ENCODE measurements around the gene BTBD10.
"Not testable (repeated sequence)": the region's sequence is repeated elsewhere in the genome, so short reads cannot be mapped to it uniquely, and the experiment has no call there.

The BTBD10 gene

DNA sequence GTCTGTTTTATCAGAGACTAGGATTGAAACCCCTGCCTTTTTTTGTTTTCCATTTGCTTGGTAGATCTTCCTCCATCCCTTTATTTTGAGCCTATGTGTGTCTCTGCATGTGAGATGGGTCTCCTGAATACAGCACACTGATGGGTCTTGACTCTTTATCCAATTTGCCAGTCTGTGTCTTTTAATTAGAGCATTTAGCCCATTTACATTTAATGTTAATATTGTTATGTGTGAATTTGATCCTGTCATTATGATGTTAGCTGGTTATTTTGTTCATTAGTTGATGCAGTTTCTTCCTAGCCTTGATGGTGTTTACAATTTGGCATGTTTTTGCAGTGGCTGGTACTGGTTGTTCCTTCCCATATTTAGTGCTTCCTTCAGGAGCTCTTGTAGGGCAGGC is 64.7 kb downstream of the BTBD10 start:
- not testable (repeated sequence) for H3K9me3 ChIP-seq (ENCODE audit: control insufficient read depth, low read length); H3K9ac ChIP-seq (ENCODE audit: low read length); H3K4me1 ChIP-seq (ENCODE audit: control insufficient read depth, insufficient read depth, low read length); H3K27me3 ChIP-seq (replicated peaks; ENCODE audit: control insufficient read depth, insufficient read depth, low read length); DNase-seq (ENCODE audit: low read depth); H3K4me3 ChIP-seq (ENCODE audit: low read length)
- H3K36me3 ChIP-seq (ENCODE audit: control insufficient read depth, insufficient read depth, low read length, severe bottlenecking) = peaks cover 24% of the 10 kb centered on the region

DNA sequence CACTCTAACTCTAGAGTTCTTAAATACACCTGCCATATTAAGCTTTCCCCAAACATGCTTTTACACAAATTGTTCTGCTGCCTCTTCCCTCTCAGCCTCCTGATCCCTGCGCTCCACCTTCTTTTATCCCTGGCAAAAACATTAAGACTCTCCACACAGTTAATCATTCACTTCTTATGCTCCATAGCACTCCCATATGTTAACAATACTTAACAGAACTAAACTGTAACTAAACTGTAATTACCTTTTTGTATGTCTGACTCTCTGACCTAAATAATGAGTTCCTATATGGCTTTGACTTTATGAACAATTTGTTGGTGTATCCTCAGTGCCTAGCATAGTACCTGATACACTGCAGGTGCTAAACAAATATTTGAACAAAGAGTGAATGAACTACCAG is 71.8 kb downstream of the BTBD10 start:
- Histone ChIP-seq H3K4me1 (ENCODE audit: control insufficient read depth, insufficient read depth, low read length) (no peaks in the 10 kb centered on the region), H3K4me3 (ENCODE audit: low read length) (no peak overlapping the region), H3K9me3 (ENCODE audit: control insufficient read depth, low read length) (no peaks in the 10 kb centered on the region), H3K36me3 (ENCODE audit: control insufficient read depth, insufficient read depth, low read length, severe bottlenecking) (peaks cover 47% of the 10 kb centered on the region), H3K9ac (ENCODE audit: low read length) (no peak overlapping the region), H3K27me3 (replicated peaks; ENCODE audit: control insufficient read depth, insufficient read depth, low read length) (no peaks in the 10 kb centered on the region)
- DNase-seq (ENCODE audit: low read depth) = no peak

DNA sequence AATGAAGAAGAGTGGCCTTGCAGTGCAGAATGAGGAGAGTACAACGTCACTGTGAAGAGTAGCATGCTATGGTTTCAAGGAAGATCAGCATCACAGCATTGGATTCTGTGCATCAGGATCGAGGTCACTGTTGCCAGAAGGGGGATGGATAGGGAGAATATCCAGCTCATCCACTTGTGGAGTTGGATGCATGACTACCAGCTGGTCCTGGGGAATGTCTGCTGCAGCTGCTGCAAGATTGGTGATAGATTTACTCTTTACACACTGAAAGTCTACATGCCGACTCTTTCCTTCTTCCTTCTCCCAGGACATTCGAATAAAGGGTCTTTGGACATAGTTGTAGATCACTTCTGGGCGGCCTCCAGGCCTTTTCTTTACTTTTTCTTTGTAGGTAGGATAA is 74.3 kb downstream of the BTBD10 start:
- Histone ChIP-seq H3K9ac (ENCODE audit: low read length) (no peak overlapping the region), H3K36me3 (ENCODE audit: control insufficient read depth, insufficient read depth, low read length, severe bottlenecking) (peaks cover 60% of the 10 kb centered on the region), H3K4me1 (ENCODE audit: control insufficient read depth, insufficient read depth, low read length) (no peaks in the 10 kb centered on the region), H3K27me3 (replicated peaks; ENCODE audit: control insufficient read depth, insufficient read depth, low read length) (no peaks in the 10 kb centered on the region), H3K4me3 (ENCODE audit: low read length) (no peak overlapping the region), H3K9me3 (ENCODE audit: control insufficient read depth, low read length) (no peaks in the 10 kb centered on the region)
- DNase-seq (ENCODE audit: low read depth) = no peak

- Histone ChIP-seq H3K4me1 (ENCODE audit: control insufficient read depth, insufficient read depth, low read length) (no peaks in the 10 kb centered on the region), H3K9me3 (ENCODE audit: control insufficient read depth, low read length) (no peaks in the 10 kb centered on the region), H3K4me3 (ENCODE audit: low read length) (no peak overlapping the region), H3K36me3 (ENCODE audit: control insufficient read depth, insufficient read depth, low read length, severe bottlenecking) (peaks cover 82% of the 10 kb centered on the region), H3K27me3 (replicated peaks; ENCODE audit: control insufficient read depth, insufficient read depth, low read length) (no peaks in the 10 kb centered on the region), H3K9ac (ENCODE audit: low read length) (no peak overlapping the region)
- no peak for DNase-seq (ENCODE audit: low read depth)
Observed at GRCh38 chr11:13386567-13386966, 76.5 kb downstream of the BTBD10 start.

DNA sequence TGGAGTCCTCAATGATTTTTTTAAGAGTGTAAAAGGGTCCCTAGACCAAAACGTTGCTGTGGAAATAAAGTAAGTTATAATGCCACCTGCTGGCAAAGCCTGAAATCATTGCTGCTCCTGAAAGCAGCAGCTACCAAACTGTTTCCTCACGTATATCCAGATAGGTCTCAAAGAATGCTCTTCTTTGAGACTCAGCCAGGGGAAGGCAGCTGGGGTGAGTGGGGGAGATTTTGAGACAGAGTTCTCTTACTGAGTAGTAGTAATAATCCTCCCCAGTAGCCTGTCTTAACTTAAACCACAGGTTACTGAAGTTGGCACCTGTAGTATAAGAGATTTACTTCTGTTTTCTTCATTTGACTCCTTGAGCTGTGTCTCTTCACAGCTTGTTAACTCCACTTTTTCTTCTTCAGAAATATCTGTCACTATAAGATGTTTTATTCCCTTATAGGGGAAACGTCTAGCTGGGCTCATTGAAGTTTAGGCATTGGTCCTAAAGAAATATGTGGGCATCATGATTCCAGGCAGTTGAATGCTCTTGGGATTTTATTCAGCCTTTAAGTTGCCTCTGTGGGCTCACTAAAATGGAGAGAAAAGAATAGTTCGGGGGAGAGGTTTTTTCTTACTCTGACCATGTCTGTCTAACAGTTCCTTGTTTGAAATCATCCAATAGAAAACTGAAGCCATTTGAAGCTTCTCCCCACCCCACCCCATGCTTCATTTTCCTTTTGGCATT is 77.9 kb downstream of the BTBD10 start:
- no peaks in the 10 kb centered on the region for H3K4me1 ChIP-seq (ENCODE audit: control insufficient read depth, insufficient read depth, low read length)
- DNase-seq (ENCODE audit: low read depth) = peak; percentile 73
- no peaks in the 10 kb centered on the region for H3K9me3 ChIP-seq (ENCODE audit: control insufficient read depth, low read length)
- no peak overlapping the region for H3K4me3 ChIP-seq (ENCODE audit: low read length)
- peaks cover 90% of the 10 kb centered on the region for H3K36me3 ChIP-seq (ENCODE audit: control insufficient read depth, insufficient read depth, low read length, severe bottlenecking)
- H3K27me3 ChIP-seq (replicated peaks; ENCODE audit: control insufficient read depth, insufficient read depth, low read length) = no peaks in the 10 kb centered on the region
- H3K9ac ChIP-seq (ENCODE audit: low read length) = peak overlapping the region; percentile 2

DNA sequence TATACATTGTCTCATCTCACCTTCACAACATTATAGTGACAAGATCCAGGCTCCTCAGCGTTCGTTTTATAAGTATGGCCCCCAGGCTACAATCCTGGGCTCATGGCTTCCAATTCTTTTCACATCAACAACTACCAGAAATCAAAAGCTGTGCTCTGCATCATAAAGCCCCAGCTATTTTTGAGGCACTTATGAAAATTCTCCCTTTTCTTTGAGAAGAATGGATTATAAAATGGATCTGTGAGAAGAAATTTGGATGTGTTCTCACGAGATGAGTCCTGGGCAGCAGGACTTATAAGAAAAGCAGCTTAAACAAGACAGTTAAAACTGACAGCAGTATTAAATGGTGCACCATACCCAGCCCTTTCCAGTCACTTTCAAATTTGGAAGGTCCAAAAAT is 80.3 kb downstream of the BTBD10 start:
- peaks cover 91% of the 10 kb centered on the region for H3K36me3 ChIP-seq (ENCODE audit: control insufficient read depth, insufficient read depth, low read length, severe bottlenecking)
- no peaks in the 10 kb centered on the region for H3K27me3 ChIP-seq (replicated peaks; ENCODE audit: control insufficient read depth, insufficient read depth, low read length)
- no peak for DNase-seq (ENCODE audit: low read depth)
- no peaks in the 10 kb centered on the region for H3K9me3 ChIP-seq (ENCODE audit: control insufficient read depth, low read length)
- no peak overlapping the region for H3K4me3 ChIP-seq (ENCODE audit: low read length)
- H3K4me1 ChIP-seq (ENCODE audit: control insufficient read depth, insufficient read depth, low read length) = no peaks in the 10 kb centered on the region
- H3K9ac ChIP-seq (ENCODE audit: low read length) = no peak overlapping the region

- H3K4me1 ChIP-seq (ENCODE audit: control insufficient read depth, insufficient read depth, low read length) = no peaks in the 10 kb centered on the region
- H3K9me3 ChIP-seq (ENCODE audit: control insufficient read depth, low read length) = no peaks in the 10 kb centered on the region
- no peak overlapping the region for H3K9ac ChIP-seq (ENCODE audit: low read length)
- H3K4me3 ChIP-seq (ENCODE audit: low read length) = no peak overlapping the region
- no peaks in the 10 kb centered on the region for H3K27me3 ChIP-seq (replicated peaks; ENCODE audit: control insufficient read depth, insufficient read depth, low read length)
- DNase-seq (ENCODE audit: low read depth) = no peak
- H3K36me3 ChIP-seq (ENCODE audit: control insufficient read depth, insufficient read depth, low read length, severe bottlenecking) = peaks cover 92% of the 10 kb centered on the region
Observed at GRCh38 chr11:13380731-13381130, 82.3 kb downstream of the BTBD10 start.

DNA sequence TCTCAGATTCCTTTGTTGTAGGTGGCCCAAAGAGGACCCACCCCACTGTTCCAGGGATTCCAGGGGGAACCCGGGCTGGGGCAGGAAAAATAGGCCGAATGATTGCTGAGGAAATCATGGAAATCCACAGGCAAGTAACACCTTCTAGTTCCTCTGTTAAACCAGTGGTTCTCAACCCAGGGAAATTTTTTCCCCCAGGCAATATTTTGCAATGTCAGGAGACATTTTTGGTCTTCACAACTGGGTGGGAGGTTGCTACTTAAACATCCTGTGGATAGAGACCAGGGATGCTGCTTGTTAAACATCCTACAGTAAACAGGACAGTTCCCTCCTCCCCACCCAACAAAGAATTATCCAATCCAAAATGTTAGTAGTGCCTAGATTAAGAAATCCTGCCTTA is 84.7 kb downstream of the BTBD10 start:
- Histone ChIP-seq H3K9ac (ENCODE audit: low read length) (no peak overlapping the region), H3K9me3 (ENCODE audit: control insufficient read depth, low read length) (no peaks in the 10 kb centered on the region), H3K4me3 (ENCODE audit: low read length) (no peak overlapping the region), H3K4me1 (ENCODE audit: control insufficient read depth, insufficient read depth, low read length) (no peaks in the 10 kb centered on the region), H3K27me3 (replicated peaks; ENCODE audit: control insufficient read depth, insufficient read depth, low read length) (no peaks in the 10 kb centered on the region), H3K36me3 (ENCODE audit: control insufficient read depth, insufficient read depth, low read length, severe bottlenecking) (peaks cover 100% of the 10 kb centered on the region)
- peak; percentile 26 for DNase-seq (ENCODE audit: low read depth)

- Histone ChIP-seq H3K9me3 (ENCODE audit: control insufficient read depth, low read length) (no peaks in the 10 kb centered on the region), H3K4me1 (ENCODE audit: control insufficient read depth, insufficient read depth, low read length) (no peaks in the 10 kb centered on the region), H3K9ac (ENCODE audit: low read length) (no peak overlapping the region), H3K4me3 (ENCODE audit: low read length) (no peak overlapping the region), H3K27me3 (replicated peaks; ENCODE audit: control insufficient read depth, insufficient read depth, low read length) (no peaks in the 10 kb centered on the region), H3K36me3 (ENCODE audit: control insufficient read depth, insufficient read depth, low read length, severe bottlenecking) (peaks cover 100% of the 10 kb centered on the region)
- no peak for DNase-seq (ENCODE audit: low read depth)
Observed at GRCh38 chr11:13376838-13377237, 86.2 kb downstream of the BTBD10 start.

DNA sequence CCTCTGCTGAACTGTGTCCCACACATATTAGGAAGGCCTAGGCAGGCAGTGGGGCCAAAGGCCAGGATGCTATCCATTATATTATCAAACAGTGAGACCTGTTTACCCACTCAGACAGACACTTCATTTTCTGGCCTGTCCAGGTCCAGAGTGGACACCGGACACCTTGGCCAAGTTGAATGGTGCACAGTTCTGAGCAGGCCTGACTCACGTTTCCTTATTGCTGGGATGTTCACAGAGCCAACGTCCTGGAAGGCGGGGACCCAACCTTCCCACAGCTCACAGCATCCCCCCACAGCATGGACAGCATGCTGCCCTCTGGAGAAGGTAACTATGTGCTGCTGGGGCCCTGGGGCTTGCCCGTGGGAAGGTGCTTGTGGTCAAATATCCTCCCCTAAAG is 86.6 kb downstream of the BTBD10 start:
- Histone ChIP-seq H3K4me3 (ENCODE audit: low read length) (no peak overlapping the region), H3K9me3 (ENCODE audit: control insufficient read depth, low read length) (no peaks in the 10 kb centered on the region), H3K4me1 (ENCODE audit: control insufficient read depth, insufficient read depth, low read length) (no peaks in the 10 kb centered on the region), H3K36me3 (ENCODE audit: control insufficient read depth, insufficient read depth, low read length, severe bottlenecking) (peaks cover 100% of the 10 kb centered on the region), H3K9ac (ENCODE audit: low read length) (no peak overlapping the region), H3K27me3 (replicated peaks; ENCODE audit: control insufficient read depth, insufficient read depth, low read length) (no peaks in the 10 kb centered on the region)
- no peak for DNase-seq (ENCODE audit: low read depth)

DNA sequence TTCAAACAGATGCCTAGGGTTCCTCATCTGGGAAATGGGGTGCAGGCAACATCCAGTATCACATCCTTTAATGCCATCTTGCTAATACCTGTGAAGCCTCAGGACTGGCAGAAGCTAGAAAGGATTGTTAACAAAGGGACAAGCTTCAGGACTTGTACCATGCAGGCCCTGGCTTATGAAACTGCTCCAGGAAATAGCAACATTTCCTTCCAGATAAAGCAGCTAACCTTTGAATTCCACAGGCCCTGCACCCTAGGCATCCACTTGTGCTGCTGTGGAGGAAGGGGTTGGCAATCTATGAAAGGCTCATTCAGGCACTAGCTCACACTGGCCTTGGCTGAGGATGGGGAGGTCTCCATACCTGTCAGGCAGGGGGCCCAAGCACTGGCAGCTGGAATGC is 87.2 kb downstream of the BTBD10 start:
- no peak overlapping the region for H3K9ac ChIP-seq (ENCODE audit: low read length)
- H3K4me3 ChIP-seq (ENCODE audit: low read length) = no peak overlapping the region
- H3K9me3 ChIP-seq (ENCODE audit: control insufficient read depth, low read length) = no peaks in the 10 kb centered on the region
- H3K4me1 ChIP-seq (ENCODE audit: control insufficient read depth, insufficient read depth, low read length) = no peaks in the 10 kb centered on the region
- DNase-seq (ENCODE audit: low read depth) = no peak
- H3K27me3 ChIP-seq (replicated peaks; ENCODE audit: control insufficient read depth, insufficient read depth, low read length) = no peaks in the 10 kb centered on the region
- peaks cover 100% of the 10 kb centered on the region for H3K36me3 ChIP-seq (ENCODE audit: control insufficient read depth, insufficient read depth, low read length, severe bottlenecking)

- Histone ChIP-seq H3K27me3 (replicated peaks; ENCODE audit: control insufficient read depth, insufficient read depth, low read length) (no peaks in the 10 kb centered on the region), H3K36me3 (ENCODE audit: control insufficient read depth, insufficient read depth, low read length, severe bottlenecking) (peaks cover 100% of the 10 kb centered on the region), H3K9me3 (ENCODE audit: control insufficient read depth, low read length) (no peaks in the 10 kb centered on the region), H3K4me3 (ENCODE audit: low read length) (no peak overlapping the region), H3K9ac (ENCODE audit: low read length) (no peak overlapping the region), H3K4me1 (ENCODE audit: control insufficient read depth, insufficient read depth, low read length) (no peaks in the 10 kb centered on the region)
- DNase-seq (ENCODE audit: low read depth) = no peak
Observed at GRCh38 chr11:13373216-13373615, 89.8 kb downstream of the BTBD10 start.

Measured in adipocyte (in vitro differentiated cells).